ENCODE results near the gene EIF4G3. TPM values are rescaled to one million over a fixed set of nuclear protein-coding genes. Genes with fewer than 3 reads are reported as not detected.

Gene EIF4G3
- total RNA-seq, 2 donors from 2014 or later, result 70.3 to 70.5 TPM

GRCh38 chr1:20821466-20821865, 355.2 kb downstream of the EIF4G3 start:
- DNase-seq, result no peak
- Histone ChIP-seq H3K4me3 (no peak overlapping the region), H3K9ac (ENCODE audit: low read depth in 2 of 2, low read length in 2 of 2) (no peak overlapping the region), H3K27ac (no peak overlapping the region), H3K36me3 (peaks cover 6% of the 10 kb centered on the region), H3K4me1 (no peaks in the 10 kb centered on the region), H3K9me3 (no peaks in the 10 kb centered on the region), H3K27me3 (no peaks in the 10 kb centered on the region)
- intact Hi-C loops (cut with DNase I), result no loop called here
- TF ChIP-seq, protein P1, sequence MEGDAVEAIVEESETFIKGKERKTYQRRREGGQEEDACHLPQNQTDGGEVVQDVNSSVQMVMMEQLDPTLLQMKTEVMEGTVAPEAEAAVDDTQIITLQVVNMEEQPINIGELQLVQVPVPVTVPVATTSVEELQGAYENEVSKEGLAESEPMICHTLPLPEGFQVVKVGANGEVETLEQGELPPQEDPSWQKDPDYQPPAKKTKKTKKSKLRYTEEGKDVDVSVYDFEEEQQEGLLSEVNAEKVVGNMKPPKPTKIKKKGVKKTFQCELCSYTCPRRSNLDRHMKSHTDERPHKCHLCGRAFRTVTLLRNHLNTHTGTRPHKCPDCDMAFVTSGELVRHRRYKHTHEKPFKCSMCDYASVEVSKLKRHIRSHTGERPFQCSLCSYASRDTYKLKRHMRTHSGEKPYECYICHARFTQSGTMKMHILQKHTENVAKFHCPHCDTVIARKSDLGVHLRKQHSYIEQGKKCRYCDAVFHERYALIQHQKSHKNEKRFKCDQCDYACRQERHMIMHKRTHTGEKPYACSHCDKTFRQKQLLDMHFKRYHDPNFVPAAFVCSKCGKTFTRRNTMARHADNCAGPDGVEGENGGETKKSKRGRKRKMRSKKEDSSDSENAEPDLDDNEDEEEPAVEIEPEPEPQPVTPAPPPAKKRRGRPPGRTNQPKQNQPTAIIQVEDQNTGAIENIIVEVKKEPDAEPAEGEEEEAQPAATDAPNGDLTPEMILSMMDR (IDR thresholded peaks at IDR 0.05), result no peak

GRCh38 chr1:20819818-20820217, 356.9 kb downstream of the EIF4G3 start:
- Histone ChIP-seq H3K9ac (ENCODE audit: low read depth in 2 of 2, low read length in 2 of 2) (no peak overlapping the region), H3K4me3 (no peak overlapping the region), H3K9me3 (no peaks in the 10 kb centered on the region), H3K36me3 (peaks cover 3% of the 10 kb centered on the region), H3K4me1 (no peaks in the 10 kb centered on the region), H3K27me3 (no peaks in the 10 kb centered on the region), H3K27ac (no peak overlapping the region)
- DNase-seq, result no peak
- TF ChIP-seq, protein P1 (IDR thresholded peaks at IDR 0.05), result no peak
- intact Hi-C loops (cut with DNase I), result no loop called here

DNA sequence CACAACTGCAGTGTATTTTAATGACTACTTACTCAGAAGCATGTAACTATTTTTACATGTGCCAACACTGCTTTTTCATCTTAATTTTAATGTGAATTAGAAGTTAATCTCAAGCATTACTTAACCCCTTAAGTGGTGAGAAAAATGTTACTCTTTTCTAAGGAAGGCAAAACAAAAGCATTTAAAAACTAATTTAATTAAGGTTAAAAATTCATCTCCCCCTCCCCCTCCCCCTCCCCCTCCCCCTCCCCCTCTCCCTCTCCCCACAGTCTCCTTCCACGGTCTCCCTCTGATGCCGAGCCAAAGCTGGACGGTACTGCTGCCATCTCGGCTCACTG, 362.2 kb downstream of the EIF4G3 start:
- no peak overlapping the region for H3K4me3 ChIP-seq
- no peaks in the 10 kb centered on the region for H3K4me1 ChIP-seq
- TF ChIP-seq, protein P1 (IDR thresholded peaks at IDR 0.05), result no peak
- H3K36me3 ChIP-seq, result no peaks in the 10 kb centered on the region
- intact Hi-C loops (cut with DNase I), result no loop called here
- H3K27ac ChIP-seq, result no peak overlapping the region
- no peaks in the 10 kb centered on the region for H3K9me3 ChIP-seq
- no peaks in the 10 kb centered on the region for H3K27me3 ChIP-seq
- no peak overlapping the region for H3K9ac ChIP-seq (ENCODE audit: low read depth in 2 of 2, low read length in 2 of 2)
- DNase-seq, result no peak

- TF ChIP-seq, protein P1 (IDR thresholded peaks at IDR 0.05), result no peak
- Histone ChIP-seq H3K27ac (no peak overlapping the region), H3K4me3 (no peak overlapping the region), H3K27me3 (no peaks in the 10 kb centered on the region), H3K36me3 (no peaks in the 10 kb centered on the region), H3K9ac (ENCODE audit: low read depth in 2 of 2, low read length in 2 of 2) (no peak overlapping the region), H3K4me1 (no peaks in the 10 kb centered on the region), H3K9me3 (no peaks in the 10 kb centered on the region)
- intact Hi-C loops (cut with DNase I), result no loop called here
- no peak for DNase-seq
Observed at GRCh38 chr1:20811916-20812315, 364.8 kb downstream of the EIF4G3 start.

DNA sequence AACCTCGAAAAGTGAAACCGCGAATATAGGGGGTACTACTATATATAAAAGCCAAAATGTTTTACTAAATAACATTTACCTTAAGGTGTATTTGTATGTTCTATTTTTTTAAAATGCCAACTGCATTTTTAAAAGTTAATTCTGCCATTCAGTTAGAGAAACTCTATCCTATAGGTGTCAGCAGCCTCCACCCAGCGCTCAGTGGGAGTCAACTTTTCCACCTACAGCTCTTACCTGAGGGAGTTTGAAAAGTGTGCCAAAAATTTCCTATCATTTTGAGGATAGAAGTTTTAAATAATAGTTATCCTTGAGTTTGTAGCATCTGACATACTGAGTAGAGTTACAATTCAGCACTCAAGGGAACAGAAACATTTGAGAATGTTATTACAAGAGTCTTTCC, 383.5 kb downstream of the EIF4G3 start:
- intact Hi-C loops (cut with DNase I), result no loop called here
- no peak overlapping the region for H3K27ac ChIP-seq
- no peak for DNase-seq

More for the DNA sequence above, 383.5 kb downstream of the EIF4G3 start:
- H3K27me3 ChIP-seq, result no peaks in the 10 kb centered on the region
- no peak overlapping the region for H3K4me3 ChIP-seq
- H3K4me1 ChIP-seq, result no peaks in the 10 kb centered on the region
- H3K9ac ChIP-seq (ENCODE audit: low read depth in 2 of 2, low read length in 2 of 2), result no peak overlapping the region
- H3K9me3 ChIP-seq, result no peaks in the 10 kb centered on the region
- H3K36me3 ChIP-seq, result no peaks in the 10 kb centered on the region
- TF ChIP-seq, protein P1 (IDR thresholded peaks at IDR 0.05), result no peak
